Esophagus squamous epithelium (tissue), 5 donors: ENCODE measurements around the gene AHSA1. TPM values are rescaled to one million over a fixed set of nuclear protein-coding genes. Genes with fewer than 3 reads are reported as not detected.

Experiments used
- DNase-seq: peaks from one replicate; lab custom pipeline; 2025; lab: John Stamatoyannopoulos, UW
- H3K27ac ChIP-seq, 4 donors: fragments of 200-600 bp; sonication (generic); one replicate each; pipeline ENCODE4 v1.5.1; 2016 to 2019; ENCODE audit warnings: mild to moderate bottlenecking in 1 of 4
- H3K27me3 ChIP-seq, 4 donors: fragments of 200-600 bp; sonication (generic); 1 replicate in 3 of 4; 2 replicates in 1 of 4; pipeline versions ENCODE4 v1.5.1 to v1.6.0; 2017 to 2021; ENCODE audit warnings: antibody characterized with exemption in 1 of 4
- H3K36me3 ChIP-seq, 3 donors: fragments of 200-600 bp; sonication (generic); one replicate each; pipeline ENCODE4 v1.5.1; 2016 to 2019
- H3K4me1 ChIP-seq, 3 donors: fragments of 200-600 bp; sonication (generic); one replicate each; pipeline ENCODE4 v1.5.1; 2017 to 2019
- H3K4me3 ChIP-seq, 4 donors: fragments of 200-600 bp; sonication (generic); 1 replicate in 3 of 4; 2 replicates in 1 of 4; pipeline ENCODE4 v1.5.1; 2016 to 2019; ENCODE audit warnings: mild to moderate bottlenecking in 2 of 4, moderate library complexity in 1 of 4
- H3K9me3 ChIP-seq, 3 donors: fragments of 200-600 bp; sonication (generic); one replicate each; pipeline ENCODE4 v1.5.1; 2016 to 2019
- POLR2A ChIP-seq, 4 donors: fragments of 450-650 bp; IDR thresholded peaks; one replicate each; pipeline ENCODE4 v1.6.1; 2017; ENCODE audit warnings: antibody characterized with exemption in 4 of 4, mild to moderate bottlenecking in 4 of 4, moderate library complexity in 3 of 4
- WGBS, 2 donors: methylation state at CpG; one replicate each; pipeline ENCODE4 v1.1.5; 2018; 5-methylcytosine and 5-hydroxymethylcytosine counted together
- intact Hi-C: fragments of 100-400 bp; cut with DNase I; formaldehyde crosslinking; loops from one replicate; pipeline ENCODE4 v1.15.0; 2022
- total RNA-seq, 4 donors: library from RNA; depleted of rRNA; stranded (reverse); fragments of >200 nt; gene quantifications; one replicate each; pipeline ENCODE4 v1.1.0, GENCODE V29; 2016
- TF ChIP-seq, protein P1 (sequence below), 6 experiments: fragments of 450-650 bp in 4 of 6; fragments of 200-600 bp in 2 of 6; sonication (generic) in 2 of 6; IDR thresholded peaks; one replicate each; pipeline ENCODE4 v1.5.1; 2016 to 2019; ENCODE audit warnings: antibody characterized with exemption in 6 of 6, mild to moderate bottlenecking in 4 of 6, moderate library complexity in 4 of 6
- donor health status: DM: yes; HTN: yes; CAD: no.

Gene AHSA1
- total RNA-seq, 4 donors from 2014 or later, result 98.6 to 166 (median 120) TPM

DNA sequence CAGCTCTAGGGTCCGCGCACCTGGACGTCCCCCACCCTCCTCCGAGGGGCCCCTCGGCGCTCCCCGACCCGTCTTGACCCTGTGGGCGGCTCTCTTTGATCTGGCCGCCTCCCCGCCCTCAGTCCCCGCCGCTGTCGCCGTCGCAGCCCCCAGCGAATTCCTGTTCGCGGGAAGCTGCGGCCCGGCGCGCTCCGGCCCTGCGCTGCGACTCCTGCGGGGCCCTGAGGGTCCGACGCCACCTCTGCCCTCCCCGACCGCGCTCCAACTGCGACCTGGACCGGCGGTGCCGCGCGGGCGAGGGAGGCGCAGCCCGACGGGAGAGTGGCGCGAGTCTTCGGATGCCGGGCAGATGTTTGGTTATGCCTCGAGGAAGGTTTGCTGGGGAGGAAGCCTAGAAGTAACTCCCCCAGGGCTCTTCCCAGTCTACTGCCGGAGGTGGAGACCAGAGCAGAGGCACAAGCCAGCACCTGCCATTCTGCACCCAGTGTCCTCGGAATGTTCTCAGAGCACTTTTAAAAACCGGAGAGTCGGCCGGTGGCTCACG is 41.2 kb downstream of the AHSA1 start:
- intact Hi-C loops, result no loop called here
- H3K4me3 ChIP-seq, result peak overlapping the region; percentile 43 to 75 (median 55)
- no CpG with 5 or more reads among the region's 53 CpGs for WGBS, 2 donors
- TF ChIP-seq, protein P1, sequence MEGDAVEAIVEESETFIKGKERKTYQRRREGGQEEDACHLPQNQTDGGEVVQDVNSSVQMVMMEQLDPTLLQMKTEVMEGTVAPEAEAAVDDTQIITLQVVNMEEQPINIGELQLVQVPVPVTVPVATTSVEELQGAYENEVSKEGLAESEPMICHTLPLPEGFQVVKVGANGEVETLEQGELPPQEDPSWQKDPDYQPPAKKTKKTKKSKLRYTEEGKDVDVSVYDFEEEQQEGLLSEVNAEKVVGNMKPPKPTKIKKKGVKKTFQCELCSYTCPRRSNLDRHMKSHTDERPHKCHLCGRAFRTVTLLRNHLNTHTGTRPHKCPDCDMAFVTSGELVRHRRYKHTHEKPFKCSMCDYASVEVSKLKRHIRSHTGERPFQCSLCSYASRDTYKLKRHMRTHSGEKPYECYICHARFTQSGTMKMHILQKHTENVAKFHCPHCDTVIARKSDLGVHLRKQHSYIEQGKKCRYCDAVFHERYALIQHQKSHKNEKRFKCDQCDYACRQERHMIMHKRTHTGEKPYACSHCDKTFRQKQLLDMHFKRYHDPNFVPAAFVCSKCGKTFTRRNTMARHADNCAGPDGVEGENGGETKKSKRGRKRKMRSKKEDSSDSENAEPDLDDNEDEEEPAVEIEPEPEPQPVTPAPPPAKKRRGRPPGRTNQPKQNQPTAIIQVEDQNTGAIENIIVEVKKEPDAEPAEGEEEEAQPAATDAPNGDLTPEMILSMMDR (IDR thresholded peaks at IDR 0.05), result no peak
- no peak for TF ChIP-seq POLR2A (IDR thresholded peaks at IDR 0.05)
- H3K4me1 ChIP-seq, result peaks cover 6 to 21% (median 12%) of the 10 kb centered on the region in 3 donors
- H3K9me3 ChIP-seq, result no peaks in the 10 kb centered on the region
- DNase-seq, result no peak
- H3K36me3 ChIP-seq, result no peaks in the 10 kb centered on the region
- H3K27me3 ChIP-seq, result peaks cover 0 to 42% (median 5%) of the 10 kb centered on the region in 4 donors
- H3K27ac ChIP-seq, result no peak overlapping the region

DNA sequence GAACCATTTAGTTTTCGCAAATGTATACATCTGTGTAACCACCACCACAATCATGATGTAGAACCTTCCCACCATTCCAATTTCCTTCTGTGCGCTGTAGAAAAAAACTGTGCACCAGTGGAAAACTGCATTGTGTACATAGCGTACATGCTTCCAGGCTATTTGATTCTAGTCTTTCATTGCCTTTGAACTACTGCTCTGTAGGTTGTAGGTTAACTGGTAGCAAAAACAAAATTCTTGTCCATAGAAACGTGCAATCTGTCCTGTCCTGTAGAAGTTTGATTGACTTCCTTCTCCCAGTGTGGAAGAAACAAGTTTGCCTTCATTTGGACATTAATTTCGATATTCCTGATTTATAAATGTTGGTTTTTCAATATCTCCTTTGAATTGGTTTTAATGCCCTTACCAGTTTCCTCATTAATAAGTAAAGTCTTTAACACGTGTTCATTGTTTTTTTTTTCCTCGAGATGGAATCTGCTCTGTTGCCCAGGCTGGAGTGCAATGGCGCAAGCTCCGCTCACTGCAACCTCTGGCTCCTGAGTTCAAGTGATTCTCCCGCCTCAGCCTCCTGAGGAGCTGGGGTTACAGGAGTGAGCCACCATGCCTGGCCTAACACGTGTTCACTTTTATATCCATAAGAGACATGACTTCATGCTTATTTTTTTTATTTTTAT is 44.4 kb downstream of the AHSA1 start:
- 80 to 81% methylated on average over 11 of the region's 11 CpGs for WGBS, 2 donors

DNA sequence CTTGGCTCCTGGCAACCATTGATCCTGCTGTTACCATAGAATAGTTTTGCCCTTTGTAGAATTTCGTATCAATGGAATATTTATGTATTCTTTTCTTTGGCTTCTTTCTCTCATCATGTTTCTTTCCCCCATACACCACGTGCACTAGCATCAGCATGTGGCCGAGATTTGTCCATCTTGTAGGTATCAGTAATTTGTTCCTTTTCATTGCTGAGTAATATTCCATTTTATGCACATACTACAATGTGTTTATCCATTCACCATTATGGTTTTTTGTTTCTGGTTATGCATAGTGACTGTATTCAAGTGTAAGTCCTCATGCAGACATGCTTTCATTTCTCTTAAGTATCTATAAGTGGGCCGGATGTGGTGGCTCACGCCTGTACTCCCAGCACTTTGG is 45.2 kb downstream of the AHSA1 start:
- intact Hi-C loops, result no loop called here
- no peak for DNase-seq
- H3K9me3 ChIP-seq, result no peaks in the 10 kb centered on the region
- peaks cover 0 to 28% (median 3%) of the 10 kb centered on the region in 4 donors for H3K27me3 ChIP-seq
- no peak overlapping the region for H3K4me3 ChIP-seq
- TF ChIP-seq POLR2A (IDR thresholded peaks at IDR 0.05), result no peak
- TF ChIP-seq, protein P1 (IDR thresholded peaks at IDR 0.05), result no peak
- H3K27ac ChIP-seq, result no peak overlapping the region
- H3K36me3 ChIP-seq, result peaks cover 0 to 17% (median 0%) of the 10 kb centered on the region in 3 donors
- H3K4me1 ChIP-seq, result peaks cover 4 to 16% (median 8%) of the 10 kb centered on the region in 3 donors
- 89 to 97% methylated on average over 5 of the region's 5 CpGs for WGBS, 2 donors

More for the DNA sequence above, 44.4 kb downstream of the AHSA1 start:
- TF ChIP-seq POLR2A (IDR thresholded peaks at IDR 0.05), result no peak
- TF ChIP-seq, protein P1 (IDR thresholded peaks at IDR 0.05), result no peak
- DNase-seq, result no peak
- Histone ChIP-seq H3K9me3 (no peaks in the 10 kb centered on the region), H3K36me3 (peaks cover 0 to 8% (median 0%) of the 10 kb centered on the region in 3 donors), H3K27ac (no peak overlapping the region), H3K4me1 (peaks cover 6 to 21% (median 12%) of the 10 kb centered on the region in 3 donors), H3K4me3 (no peak overlapping the region), H3K27me3 (peaks cover 0 to 37% (median 5%) of the 10 kb centered on the region in 4 donors)
- intact Hi-C loops, result no loop called here

DNA sequence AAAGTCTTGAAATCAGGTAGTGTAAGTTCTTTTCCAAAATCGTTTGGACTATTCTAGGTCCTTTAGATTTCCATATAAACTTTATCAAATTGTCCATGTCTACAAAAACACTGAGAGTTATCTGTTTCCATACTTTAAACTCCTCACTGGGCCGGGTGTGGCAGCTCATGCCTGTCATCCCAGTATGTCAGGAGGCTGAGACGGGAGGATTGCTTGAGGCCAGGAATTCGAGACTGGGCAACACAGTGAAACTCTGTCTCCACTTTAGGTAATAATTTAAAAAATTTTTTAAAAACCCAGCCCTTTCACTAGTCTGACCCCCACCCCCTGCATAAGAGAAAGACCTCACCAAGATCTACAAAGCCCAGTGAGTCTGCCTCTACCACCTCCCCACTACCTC is 47.1 kb downstream of the AHSA1 start:
- Histone ChIP-seq H3K9me3 (no peaks in the 10 kb centered on the region), H3K4me1 (no peaks in the 10 kb centered on the region), H3K4me3 (no peak overlapping the region), H3K27ac (no peak overlapping the region), H3K36me3 (peaks cover 0 to 36% (median 0%) of the 10 kb centered on the region in 3 donors), H3K27me3 (peaks cover 0 to 9% (median 0%) of the 10 kb centered on the region in 4 donors)
- no peak for DNase-seq
- TF ChIP-seq, protein P1 (IDR thresholded peaks at IDR 0.05), result no peak
- no peak for TF ChIP-seq POLR2A (IDR thresholded peaks at IDR 0.05)
- intact Hi-C loops, result no loop called here
- WGBS, 2 donors, result 66 to 76% methylated on average over 4 of the region's 4 CpGs

DNA sequence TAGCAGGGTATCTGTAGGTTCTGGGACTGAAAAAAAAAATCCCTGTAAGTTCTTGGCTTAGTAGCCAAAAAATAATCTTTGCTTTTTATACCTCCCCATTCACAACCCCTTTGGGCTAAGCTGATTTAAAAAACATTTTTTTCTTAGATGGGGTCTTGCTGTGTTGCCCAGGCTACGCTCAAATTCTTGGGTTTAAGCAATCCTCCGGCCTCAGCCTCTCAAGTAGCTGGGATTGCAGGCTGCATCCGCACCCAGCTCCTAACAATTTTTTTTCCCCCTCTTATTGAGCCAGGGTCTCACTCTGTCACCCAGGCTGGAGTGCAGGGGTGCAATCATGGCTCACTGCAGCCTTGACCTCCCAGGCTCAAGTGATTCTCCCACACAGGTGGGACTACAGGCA is 49.9 kb downstream of the AHSA1 start:
- no peak overlapping the region for H3K27ac ChIP-seq
- intact Hi-C loops, result no loop called here
- WGBS, 2 donors, result 96 to 97% methylated on average over 3 of the region's 3 CpGs

More for the DNA sequence above, 49.9 kb downstream of the AHSA1 start:
- Histone ChIP-seq H3K4me3 (no peak overlapping the region), H3K27me3 (no peaks in the 10 kb centered on the region), H3K4me1 (no peaks in the 10 kb centered on the region), H3K9me3 (no peaks in the 10 kb centered on the region), H3K36me3 (peaks cover 0 to 64% (median 10%) of the 10 kb centered on the region in 3 donors)
- TF ChIP-seq, protein P1 (IDR thresholded peaks at IDR 0.05), result no peak
- no peak for TF ChIP-seq POLR2A (IDR thresholded peaks at IDR 0.05)
- DNase-seq, result no peak
